A673 (cell line): ENCODE data around the gene ROR2. TPM values are rescaled to one million over a fixed set of nuclear protein-coding genes. Genes with fewer than 3 reads are reported as not detected.

Experiments
- BruUV-seq: library from RNA; stranded (reverse); fragments of 400-500 nt; replicated peaks from 2 replicates; lab custom pipeline; 2021; lab: Mats Ljungman, UMichigan
- CTCF ChIA-PET: fragments of 300-600 bp; sonication (Branson Sonifier 250); formaldehyde crosslinking; loops from one replicate; lab custom pipeline; 2022; ENCODE audit warnings: antibody characterized with exemption; lab: Charles Lee
- POLR2A ChIA-PET: fragments of 300-600 bp; sonication (Branson Sonifier 250); formaldehyde crosslinking; loops from one replicate; lab custom pipeline; 2022; ENCODE audit warnings: antibody characterized with exemption; ENCODE audit not compliant: low non-redundant PET; lab: Charles Lee
- DNase-seq: peaks from one replicate; pipeline ENCODE4 v3.0.0-alpha.2; 2015; ENCODE audit warnings: low spot score
- H3K27ac ChIP-seq: fragments of 200-600 bp; sonication (generic); 2 replicates; pipeline ENCODE4 v1.5.1; 2016; ENCODE audit warnings: mixed run types, low read depth, mild to moderate bottlenecking, mixed read lengths, antibody characterized with exemption, low read length; ENCODE audit not compliant: poor library complexity, severe bottlenecking
- H3K27me3 ChIP-seq: fragments of 200-600 bp; sonication (generic); replicated peaks from 2 replicates; pipeline ENCODE4 v1.6.1; 2017; ENCODE audit warnings: mixed run types, low read depth, mild to moderate bottlenecking, mixed read lengths, antibody characterized with exemption, low read length; ENCODE audit not compliant: insufficient read depth, poor library complexity
- H3K36me3 ChIP-seq: fragments of 200-600 bp; sonication (generic); 2 replicates; pipeline ENCODE4 v1.6.1; 2016; ENCODE audit warnings: mixed run types, mild to moderate bottlenecking, mixed read lengths, antibody characterized with exemption, low read length; ENCODE audit not compliant: insufficient read depth, poor library complexity, severe bottlenecking
- H3K4me1 ChIP-seq: fragments of 200-600 bp; sonication (generic); 2 replicates; pipeline ENCODE4 v1.6.1; 2017; ENCODE audit warnings: mixed run types, mild to moderate bottlenecking, mixed read lengths, antibody characterized with exemption, low read length; ENCODE audit not compliant: insufficient read depth, poor library complexity, severe bottlenecking
- H3K4me3 ChIP-seq: fragments of 200-600 bp; sonication (generic); 2 replicates; pipeline ENCODE4 v1.5.1; 2016; ENCODE audit warnings: low read depth, mixed run types, mild to moderate bottlenecking, mixed read lengths, low read length; ENCODE audit not compliant: poor library complexity, severe bottlenecking
- H3K9me3 ChIP-seq: fragments of 200-600 bp; sonication (generic); 2 replicates; pipeline ENCODE4 v1.6.1; 2016; ENCODE audit warnings: mixed run types, low read depth, mild to moderate bottlenecking, mixed read lengths, antibody characterized with exemption, low read length; ENCODE audit not compliant: poor library complexity, severe bottlenecking
- EZH2 ChIP-seq: fragments of 200-600 bp; sonication (generic); IDR thresholded peaks from 2 replicates; pipeline ENCODE4 v1.6.1; 2017; ENCODE audit warnings: borderline replicate concordance, low read depth, mild to moderate bottlenecking, mixed read lengths, antibody characterized with exemption, low read length; ENCODE audit not compliant: poor library complexity, severe bottlenecking
- intact Hi-C: fragments of 100-400 bp; cut with micrococcal nuclease; formaldehyde crosslinking; loops from one replicate; pipeline ENCODE4 v1.10.0; 2022; ENCODE audit not compliant: unreplicated experiment
- total RNA-seq: library from RNA; stranded (reverse); gene quantifications from 2 replicates; pipeline ENCODE4 v1.2.3, GENCODE V29; 2021
- TF ChIP-seq, protein P1 (sequence below): fragments of 300-800, 200-600 bp; sonication (generic); conservative IDR thresholded peaks from 2 replicates; pipeline ENCODE4 v1.5.1; 2017; ENCODE audit warnings: low read depth, mild to moderate bottlenecking, antibody characterized with exemption, low read length, moderate library complexity, mixed read lengths

ROR2 gene
- total RNA-seq, 1 experiment from 2014 or later = 12.3 TPM

DNA sequence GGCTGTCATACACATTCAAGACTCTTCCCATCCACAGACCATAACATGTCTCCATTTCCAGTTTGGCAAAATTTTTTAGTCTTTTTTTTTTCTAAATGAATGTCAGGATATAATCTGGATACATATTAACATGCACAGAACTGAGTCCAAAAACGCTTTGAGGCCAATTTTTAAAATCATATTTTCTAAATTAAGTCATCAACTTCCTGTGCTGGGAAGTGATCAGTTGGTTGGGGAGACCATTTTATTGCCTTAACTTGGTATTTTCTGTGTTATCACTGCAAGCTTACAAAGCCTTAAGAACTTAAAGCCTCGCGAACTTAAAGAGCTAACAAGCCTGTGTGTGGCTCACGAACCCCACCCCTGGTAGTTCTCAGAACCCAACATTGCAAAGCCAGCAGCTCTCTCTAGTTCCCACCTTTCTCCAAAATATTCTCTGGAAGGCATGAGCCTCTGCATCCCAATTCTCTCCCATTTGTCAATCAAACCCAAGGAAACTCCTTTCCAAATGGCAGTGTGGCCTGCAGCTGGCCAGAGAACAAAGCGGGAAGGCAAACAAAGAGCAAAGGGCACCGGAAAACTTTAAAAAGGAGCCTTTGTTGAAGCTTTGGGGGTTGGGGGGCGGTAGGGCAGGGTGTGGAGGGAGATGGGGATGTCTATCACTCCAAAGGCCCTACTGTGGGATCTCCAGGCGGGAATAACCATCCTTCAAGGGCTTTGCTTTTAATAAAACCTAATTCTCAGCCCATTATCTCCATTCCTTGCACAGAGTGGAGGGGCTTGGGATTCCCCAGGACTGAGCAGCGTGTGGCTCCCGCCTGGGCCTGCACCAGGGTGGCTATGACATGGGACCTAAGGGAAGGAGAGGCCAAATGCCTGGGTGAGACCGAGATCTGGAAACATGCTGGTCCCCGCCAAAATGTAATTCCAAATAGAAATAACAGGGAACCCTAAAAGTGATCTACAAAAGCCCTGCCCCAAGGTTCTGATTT is 65.0 kb downstream of the ROR2 start:
- Histone ChIP-seq H3K9me3 (no peaks in the 10 kb centered on the region), H3K4me3 (no peak overlapping the region), H3K36me3 (no peaks in the 10 kb centered on the region), H3K27ac (no peak overlapping the region), H3K4me1 (peaks cover 5% of the 10 kb centered on the region), H3K27me3 (no peaks in the 10 kb centered on the region)
- no peak for DNase-seq
- CTCF ChIA-PET = no interaction called here
- intact Hi-C loops = no loop called here
- POLR2A ChIA-PET = interaction anchor here (0.6 kb wide), 1 partner anchor 28 kb away, joined by 3 read pairs; no protein-coding TSS in a partner anchor
- TF ChIP-seq EZH2 = no peak
- TF ChIP-seq, protein P1, sequence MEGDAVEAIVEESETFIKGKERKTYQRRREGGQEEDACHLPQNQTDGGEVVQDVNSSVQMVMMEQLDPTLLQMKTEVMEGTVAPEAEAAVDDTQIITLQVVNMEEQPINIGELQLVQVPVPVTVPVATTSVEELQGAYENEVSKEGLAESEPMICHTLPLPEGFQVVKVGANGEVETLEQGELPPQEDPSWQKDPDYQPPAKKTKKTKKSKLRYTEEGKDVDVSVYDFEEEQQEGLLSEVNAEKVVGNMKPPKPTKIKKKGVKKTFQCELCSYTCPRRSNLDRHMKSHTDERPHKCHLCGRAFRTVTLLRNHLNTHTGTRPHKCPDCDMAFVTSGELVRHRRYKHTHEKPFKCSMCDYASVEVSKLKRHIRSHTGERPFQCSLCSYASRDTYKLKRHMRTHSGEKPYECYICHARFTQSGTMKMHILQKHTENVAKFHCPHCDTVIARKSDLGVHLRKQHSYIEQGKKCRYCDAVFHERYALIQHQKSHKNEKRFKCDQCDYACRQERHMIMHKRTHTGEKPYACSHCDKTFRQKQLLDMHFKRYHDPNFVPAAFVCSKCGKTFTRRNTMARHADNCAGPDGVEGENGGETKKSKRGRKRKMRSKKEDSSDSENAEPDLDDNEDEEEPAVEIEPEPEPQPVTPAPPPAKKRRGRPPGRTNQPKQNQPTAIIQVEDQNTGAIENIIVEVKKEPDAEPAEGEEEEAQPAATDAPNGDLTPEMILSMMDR = no peak
- no TSS peak for BruUV-seq

DNA sequence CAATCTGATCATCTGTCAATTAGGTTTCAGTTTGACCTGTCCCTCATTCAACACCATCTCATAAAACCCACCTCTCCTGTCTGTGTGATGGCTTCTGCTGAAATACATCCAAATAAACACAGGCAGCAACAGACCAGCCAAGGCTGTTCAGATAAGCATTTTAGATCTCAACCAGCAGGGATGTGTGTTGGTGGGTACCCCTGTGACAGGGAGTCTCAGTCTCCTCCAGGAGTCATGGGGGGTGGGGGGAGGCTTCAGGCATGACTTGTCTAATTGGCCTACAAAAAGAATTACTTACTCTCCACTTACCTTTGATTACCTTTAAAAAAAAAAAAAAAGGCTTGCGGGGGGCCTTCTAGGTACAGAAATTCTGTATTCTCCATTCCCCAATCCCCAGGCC is 65.9 kb downstream of the ROR2 start:
- H3K9me3 ChIP-seq = no peaks in the 10 kb centered on the region
- peaks cover 5% of the 10 kb centered on the region for H3K4me1 ChIP-seq
- no peak overlapping the region for H3K27ac ChIP-seq
- H3K4me3 ChIP-seq = no peak overlapping the region
- no peaks in the 10 kb centered on the region for H3K36me3 ChIP-seq
- no peak for TF ChIP-seq EZH2
- TF ChIP-seq, protein P1 = no peak
- no peaks in the 10 kb centered on the region for H3K27me3 ChIP-seq
- BruUV-seq = no TSS peak
- POLR2A ChIA-PET = interaction anchor here (0.6 kb wide), 1 partner anchor 27 kb away, joined by 3 read pairs; no protein-coding TSS in a partner anchor
- intact Hi-C loops = no loop called here
- no peak for DNase-seq
- CTCF ChIA-PET = no interaction called here

DNA sequence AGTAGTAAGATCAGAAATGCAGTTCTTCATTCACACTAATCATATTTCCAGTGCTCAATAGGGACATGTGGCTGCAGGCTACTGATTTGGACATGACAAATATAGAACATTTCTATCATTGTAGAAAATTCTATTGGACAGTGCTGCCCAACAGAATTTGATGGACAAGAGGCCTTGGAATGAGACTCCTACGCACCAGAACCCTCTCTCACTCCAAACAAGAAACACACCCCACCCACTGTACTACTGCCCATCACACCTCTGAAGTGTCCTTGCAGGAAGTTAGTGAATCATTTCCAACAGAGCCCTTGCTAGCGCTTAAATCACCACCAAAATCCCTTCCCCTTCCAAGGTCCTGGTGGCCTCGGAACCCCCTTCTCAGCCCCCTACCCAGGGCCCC is 66.5 kb downstream of the ROR2 start:
- ChIA-PET CTCF (no interaction called here), POLR2A (no interaction called here)
- no TSS peak for BruUV-seq
- no peak for TF ChIP-seq EZH2
- TF ChIP-seq, protein P1 = no peak
- no peaks in the 10 kb centered on the region for H3K36me3 ChIP-seq
- peaks cover 5% of the 10 kb centered on the region for H3K4me1 ChIP-seq
- DNase-seq = no peak
- no peak overlapping the region for H3K27ac ChIP-seq
- no peaks in the 10 kb centered on the region for H3K9me3 ChIP-seq
- H3K27me3 ChIP-seq = no peaks in the 10 kb centered on the region
- intact Hi-C loops = no loop called here
- H3K4me3 ChIP-seq = no peak overlapping the region
